Endothelial cell of umbilical vein (primary cell): Measurements from ENCODE around the gene PROSER1.

Experiments
- CTCF ChIP-seq, 2 donors: IDR thresholded peaks; 1 replicate in 1 of 2; 2 replicates in 1 of 2; pipeline ENCODE4 v1.5.1; 2011; ENCODE audit warnings: low read length in 2 of 2, mild to moderate bottlenecking in 2 of 2, moderate library complexity in 2 of 2, control low read depth in 1 of 2, inconsistent platforms in 1 of 2, low read depth in 1 of 2; ENCODE audit not compliant: insufficient read depth in 1 of 2; ENCODE audit errors: extremely low read depth in 1 of 2
- EZH2 ChIP-seq: IDR thresholded peaks from 2 replicates; pipeline ENCODE4 v1.6.1; 2012; ENCODE audit warnings: borderline replicate concordance, low read depth, mild to moderate bottlenecking, moderate library complexity, low read length, inconsistent platforms; ENCODE audit not compliant: severe bottlenecking
- POLR2AphosphoS5 ChIP-seq: IDR thresholded peaks from 2 replicates; pipeline ENCODE4 v1.6.1; 2012; ENCODE audit warnings: low read depth, mild to moderate bottlenecking, control low read depth, low read length, moderate library complexity; ENCODE audit not compliant: insufficient read depth

GRCh38 chr13:38967446-38967845 is 70.4 kb downstream of the PROSER1 start:
- TF ChIP-seq EZH2 = no peak
- TF ChIP-seq CTCF (IDR thresholded peaks at IDR 0.05; ENCODE audit: extremely low read depth in 1 of 2, insufficient read depth in 1 of 2, low read depth in 1 of 2, low read length in 2 of 2) = no peak
- no peak for TF ChIP-seq POLR2AphosphoS5
